ENCODE data around the gene GAL. TPM values are rescaled to one million over a fixed set of nuclear protein-coding genes. Genes with fewer than 3 reads are reported as not detected.

GAL gene
- total and polyA plus RNA-seq, 8 donors, result 0.38 to 6.3 (median 0.98) TPM

- 66 to 70% methylated on average over 21 of the region's 21 CpGs for WGBS, 2 donors
- no peak overlapping the region for H3K4me3 ChIP-seq
- no peak for DNase-seq
- intact Hi-C loops (cut with DNase I), result no loop called here
- no peak for FAIRE-seq
- no peaks in the 10 kb centered on the region for H3K4me1 ChIP-seq
- TF ChIP-seq CTCF (IDR thresholded peaks at IDR 0.05), result no peak
- H3K36me3 ChIP-seq, result no peaks in the 10 kb centered on the region
- no peak overlapping the region for H3K27ac ChIP-seq
- no peaks in the 10 kb centered on the region for H3K9me3 ChIP-seq
- no peaks in the 10 kb centered on the region for H3K27me3 ChIP-seq
- no peak for ATAC-seq
Measured at GRCh38 chr11:68667511-68668500, 16.5 kb upstream of the GAL start.

- Histone ChIP-seq H3K36me3 (no peaks in the 10 kb centered on the region), H3K27me3 (no peaks in the 10 kb centered on the region), H3K27ac (no peak overlapping the region), H3K9me3 (no peaks in the 10 kb centered on the region), H3K4me3 (no peak overlapping the region), H3K4me1 (no peaks in the 10 kb centered on the region)
- intact Hi-C loops (cut with DNase I), result no loop called here
- DNase-seq, result peak in 1 of 6 donors; percentile 43
- no peak for FAIRE-seq
- WGBS, 2 donors, result 62 to 75% methylated on average over 22 to 27 of the region's 27 CpGs
- no peak for ATAC-seq
- TF ChIP-seq CTCF (IDR thresholded peaks at IDR 0.05), result no peak
Measured at GRCh38 chr11:68669301-68670090, 14.8 kb upstream of the GAL start.

DNA sequence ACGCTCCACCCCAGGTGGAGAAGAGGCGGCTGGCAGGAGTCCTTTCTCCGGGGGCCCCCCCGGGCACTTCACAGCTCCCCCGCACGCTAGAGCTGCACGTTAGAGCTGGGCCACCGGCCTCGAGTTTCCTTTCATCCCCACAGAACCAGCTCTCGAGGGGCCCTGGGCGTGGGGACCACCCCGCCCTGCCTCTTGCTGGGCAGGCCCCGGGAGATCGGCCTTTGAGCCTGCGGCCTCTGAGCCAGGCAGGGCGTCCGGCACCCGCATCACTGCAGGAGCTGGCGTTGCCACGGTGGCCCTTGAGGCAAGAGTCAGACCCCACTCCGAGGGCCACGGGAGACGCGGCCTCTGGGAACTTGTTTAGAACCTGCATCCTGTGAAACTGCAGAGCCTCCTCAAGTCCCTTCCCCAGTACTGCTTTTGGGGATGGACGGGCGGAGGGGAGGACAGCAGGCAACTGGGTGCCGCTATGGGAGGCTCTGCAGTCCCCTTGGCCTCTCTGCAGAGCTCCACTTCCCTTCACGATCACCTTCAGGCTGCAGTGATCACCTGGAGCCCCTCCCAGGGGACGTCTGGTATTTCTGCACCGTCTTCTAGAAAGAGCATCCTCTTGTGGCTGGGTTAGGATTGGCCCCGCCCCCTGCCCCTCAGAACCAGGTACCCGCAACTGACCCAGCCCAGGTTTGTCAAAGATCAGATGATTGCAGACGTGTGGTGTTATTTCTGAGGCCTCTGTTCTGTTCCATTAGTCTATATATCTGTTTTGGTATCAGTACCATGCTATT, 13.9 kb upstream of the GAL start:
- no peak for TF ChIP-seq CTCF (IDR thresholded peaks at IDR 0.05)
- DNase-seq, result peak in 1 of 6 donors; percentile 60
- no peak for ATAC-seq
- no peaks in the 10 kb centered on the region for H3K9me3 ChIP-seq
- no peaks in the 10 kb centered on the region for H3K27me3 ChIP-seq
- 71 to 77% methylated on average over 30 to 33 of the region's 33 CpGs for WGBS, 2 donors
- H3K4me3 ChIP-seq, result no peak overlapping the region
- intact Hi-C loops (cut with DNase I), result no loop called here
- no peak for FAIRE-seq
- no peaks in the 10 kb centered on the region for H3K36me3 ChIP-seq
- no peak overlapping the region for H3K27ac ChIP-seq
- H3K4me1 ChIP-seq, result no peaks in the 10 kb centered on the region

- FAIRE-seq, result no peak
- H3K27ac ChIP-seq, result no peak overlapping the region
- H3K4me3 ChIP-seq, result no peak overlapping the region
- no peak for TF ChIP-seq CTCF (IDR thresholded peaks at IDR 0.05)
- DNase-seq, result peak in 1 of 6 donors; percentile 8
- no peak for ATAC-seq
- no peaks in the 10 kb centered on the region for H3K9me3 ChIP-seq
- 85 to 89% methylated on average over 6 of the region's 6 CpGs for WGBS, 2 donors
- intact Hi-C loops (cut with DNase I), result no loop called here
- no peaks in the 10 kb centered on the region for H3K36me3 ChIP-seq
- H3K4me1 ChIP-seq, result no peaks in the 10 kb centered on the region
- H3K27me3 ChIP-seq, result no peaks in the 10 kb centered on the region
Measured at GRCh38 chr11:68673306-68673945, 10.9 kb upstream of the GAL start.

Data from pancreas (tissue), 10 donors.